ENCODE results near the gene FBXW11. TPM values are rescaled to one million over a fixed set of nuclear protein-coding genes. Genes with fewer than 3 reads are reported as not detected.

The FBXW11 gene
- total RNA-seq, 1 experiment from 2014 or later = 85.3 TPM

DNA sequence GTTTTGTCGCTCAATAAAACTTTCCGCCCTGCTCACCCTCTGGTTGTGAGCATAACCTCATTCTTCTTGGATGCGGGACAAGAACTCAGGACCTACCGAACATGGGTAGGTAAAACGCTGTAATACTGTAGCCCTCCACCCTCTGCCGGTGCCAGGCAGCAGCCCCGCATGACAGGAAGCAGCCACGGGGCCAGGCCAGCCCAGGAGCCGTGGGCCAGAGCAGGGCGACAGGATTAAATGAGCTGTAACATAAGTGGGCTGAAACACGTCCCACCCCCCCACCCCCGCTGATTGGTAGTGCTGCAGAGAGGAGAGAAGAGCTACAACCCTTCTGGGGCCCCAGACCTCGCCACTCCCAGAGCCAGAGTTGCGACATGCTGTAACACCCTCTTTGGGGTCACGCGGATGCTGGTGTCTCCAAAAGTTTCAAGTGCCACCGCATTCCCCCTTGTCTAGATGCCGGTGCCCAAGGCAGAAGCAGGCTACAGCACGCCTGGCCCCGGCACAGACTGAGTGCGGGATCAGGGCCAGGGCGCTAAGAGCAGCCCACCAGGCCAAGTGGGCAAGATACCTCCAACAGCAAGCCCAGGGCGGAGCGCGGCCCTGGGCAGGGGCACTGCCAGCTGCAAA lies 81.8 kb downstream of the FBXW11 start:
- Histone ChIP-seq H3K4ac (ENCODE audit: low read depth, low read length) (no peak overlapping the region), H3K4me2 (ENCODE audit: insufficient read depth, insufficient read length, low read length) (no peak overlapping the region), H3K9me3 (ENCODE audit: control insufficient read depth, low read depth, low read length) (no peaks in the 10 kb centered on the region), H2BK5ac (ENCODE audit: insufficient read length, low read length) (no peak overlapping the region), H2BK120ac (ENCODE audit: low read depth, low read length, poor library complexity, severe bottlenecking) (no peak overlapping the region), H3T11ph (ENCODE audit: low read length) (no peak overlapping the region), H3K27me3 (ENCODE audit: insufficient read depth, low read length) (no peaks in the 10 kb centered on the region), H3K79me2 (ENCODE audit: insufficient read depth, low read length) (peaks cover 41% of the 10 kb centered on the region; the same call in 1 of the 2 replicates), H4K20me1 (ENCODE audit: control insufficient read depth, insufficient read depth, insufficient read length) (no peaks in the 10 kb centered on the region), H3K9ac (ENCODE audit: extremely low read depth, insufficient read length, low read length) (no peak overlapping the region), H3K4me1 (ENCODE audit: insufficient read depth, low read length) (no peaks in the 10 kb centered on the region), H3K56ac (ENCODE audit: insufficient read length, low read depth, low read length) (no peak overlapping the region), H2AK5ac (ENCODE audit: insufficient read length, low read length) (no peak overlapping the region), H2BK20ac (ENCODE audit: low read depth, low read length, poor library complexity, severe bottlenecking) (no peak overlapping the region), H3K18ac (ENCODE audit: insufficient read length, low read depth, low read length) (no peak overlapping the region), H3K23ac (ENCODE audit: insufficient read length, low read depth, low read length) (no peak overlapping the region), H3K14ac (ENCODE audit: insufficient read depth, low read length) (no peak overlapping the region), H4K91ac (ENCODE audit: insufficient read length, low read depth, low read length) (no peak overlapping the region), H2AFZ (ENCODE audit: low read length) (no peak overlapping the region), H4K8ac (replicated peaks; ENCODE audit: insufficient read length, low read depth, low read length) (no peak overlapping the region), H3K27ac (ENCODE audit: insufficient read length, low read depth, low read length) (no peak overlapping the region), H2BK15ac (ENCODE audit: low read depth, low read length) (no peak overlapping the region), H3K79me1 (ENCODE audit: insufficient read depth, low read depth, low read length, poor library complexity, severe bottlenecking) (peaks cover 6% of the 10 kb centered on the region), H3K23me2 (ENCODE audit: insufficient read length, low read depth, low read length, poor library complexity, severe bottlenecking) (no peaks in the 10 kb centered on the region), H4K5ac (ENCODE audit: insufficient read length, low read depth, low read length) (no peak overlapping the region), H2BK12ac (ENCODE audit: insufficient read length, low read depth, low read length) (no peak overlapping the region)
- H3K27ac Mint-ChIP-seq = peak overlapping the region in 2 of 3 experiments; percentile 9 to 20; a peak in 2 of 7 replicates
- DNase-seq = peak; percentile 38
- no peak overlapping the region for H3K4me3 Mint-ChIP-seq
- no peaks in the 10 kb centered on the region; the same call in 1 of the 2 replicates for H3K27me3 Mint-ChIP-seq (ENCODE audit: low read depth)
- H3K9me3 Mint-ChIP-seq = peaks cover 6 to 8% of the 10 kb centered on the region in 2 experiments; a peak in 4 of 5 replicates
- peaks cover 9 to 21% (median 18%) of the 10 kb centered on the region in 3 experiments for H3K36me3 Mint-ChIP-seq (ENCODE audit: insufficient read depth in 1 of 3, low read depth in 3 of 3)
- H3K4me1 Mint-ChIP-seq = peaks cover 49 to 63% of the 10 kb centered on the region in 2 experiments
- WGBS (ENCODE audit: extremely low coverage, insufficient read length, low lambda C conversion rate) = no CpG with 5 or more reads among the region's 25 CpGs
- no peak for TF ChIP-seq CTCF (conservative IDR thresholded peaks at IDR 0.05)
